Measurements from ENCODE around the gene GRIK5.

Gene GRIK5

DNA sequence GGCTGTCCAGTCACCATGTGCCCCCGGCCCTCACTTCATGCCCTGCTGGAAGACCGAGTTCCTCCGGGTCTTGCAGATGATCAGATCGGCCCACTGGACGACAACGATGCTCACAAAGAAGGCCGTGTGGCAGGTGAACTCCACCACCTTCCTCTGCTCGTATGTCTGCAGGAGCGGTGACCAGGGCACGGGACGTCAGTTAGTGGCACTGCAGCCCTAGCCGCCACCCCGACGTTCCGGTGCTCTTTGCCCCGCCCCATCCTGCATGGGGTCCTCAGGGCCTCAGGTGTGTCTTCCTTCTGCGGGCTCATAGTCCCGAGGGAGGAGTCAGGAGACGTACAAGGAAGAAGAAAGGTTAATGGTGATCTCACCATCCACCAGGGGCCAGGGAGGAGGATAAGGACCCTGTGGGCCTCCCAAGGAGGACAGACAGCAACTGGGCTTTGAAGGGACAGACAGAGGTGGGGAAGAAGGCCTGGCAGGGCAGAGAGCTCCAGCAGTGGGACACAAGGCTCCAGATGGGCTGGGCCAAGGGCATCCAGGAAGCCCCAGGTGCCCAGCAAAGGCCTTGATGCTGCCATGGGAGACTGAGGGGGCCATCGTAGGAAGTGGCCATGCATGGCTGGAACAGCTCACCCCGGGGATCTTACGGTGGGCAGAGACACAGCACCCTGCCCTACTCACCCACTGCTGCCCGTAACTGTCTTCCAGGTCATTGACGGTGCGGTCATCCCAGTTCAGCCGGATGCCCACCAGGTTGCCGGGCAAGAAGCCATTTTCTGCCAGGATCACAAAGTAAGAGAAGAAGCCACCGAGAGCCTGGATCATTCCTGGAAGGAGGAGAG lies 101.0 kb downstream of the GRIK5 start:
- DNase-seq (ENCODE audit: extremely low read depth, low read depth): no peak
- TF ChIP-seq, protein P1, sequence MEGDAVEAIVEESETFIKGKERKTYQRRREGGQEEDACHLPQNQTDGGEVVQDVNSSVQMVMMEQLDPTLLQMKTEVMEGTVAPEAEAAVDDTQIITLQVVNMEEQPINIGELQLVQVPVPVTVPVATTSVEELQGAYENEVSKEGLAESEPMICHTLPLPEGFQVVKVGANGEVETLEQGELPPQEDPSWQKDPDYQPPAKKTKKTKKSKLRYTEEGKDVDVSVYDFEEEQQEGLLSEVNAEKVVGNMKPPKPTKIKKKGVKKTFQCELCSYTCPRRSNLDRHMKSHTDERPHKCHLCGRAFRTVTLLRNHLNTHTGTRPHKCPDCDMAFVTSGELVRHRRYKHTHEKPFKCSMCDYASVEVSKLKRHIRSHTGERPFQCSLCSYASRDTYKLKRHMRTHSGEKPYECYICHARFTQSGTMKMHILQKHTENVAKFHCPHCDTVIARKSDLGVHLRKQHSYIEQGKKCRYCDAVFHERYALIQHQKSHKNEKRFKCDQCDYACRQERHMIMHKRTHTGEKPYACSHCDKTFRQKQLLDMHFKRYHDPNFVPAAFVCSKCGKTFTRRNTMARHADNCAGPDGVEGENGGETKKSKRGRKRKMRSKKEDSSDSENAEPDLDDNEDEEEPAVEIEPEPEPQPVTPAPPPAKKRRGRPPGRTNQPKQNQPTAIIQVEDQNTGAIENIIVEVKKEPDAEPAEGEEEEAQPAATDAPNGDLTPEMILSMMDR (IDR thresholded peaks at IDR 0.05; ENCODE audit: low read depth, low read length): no peak

DNA sequence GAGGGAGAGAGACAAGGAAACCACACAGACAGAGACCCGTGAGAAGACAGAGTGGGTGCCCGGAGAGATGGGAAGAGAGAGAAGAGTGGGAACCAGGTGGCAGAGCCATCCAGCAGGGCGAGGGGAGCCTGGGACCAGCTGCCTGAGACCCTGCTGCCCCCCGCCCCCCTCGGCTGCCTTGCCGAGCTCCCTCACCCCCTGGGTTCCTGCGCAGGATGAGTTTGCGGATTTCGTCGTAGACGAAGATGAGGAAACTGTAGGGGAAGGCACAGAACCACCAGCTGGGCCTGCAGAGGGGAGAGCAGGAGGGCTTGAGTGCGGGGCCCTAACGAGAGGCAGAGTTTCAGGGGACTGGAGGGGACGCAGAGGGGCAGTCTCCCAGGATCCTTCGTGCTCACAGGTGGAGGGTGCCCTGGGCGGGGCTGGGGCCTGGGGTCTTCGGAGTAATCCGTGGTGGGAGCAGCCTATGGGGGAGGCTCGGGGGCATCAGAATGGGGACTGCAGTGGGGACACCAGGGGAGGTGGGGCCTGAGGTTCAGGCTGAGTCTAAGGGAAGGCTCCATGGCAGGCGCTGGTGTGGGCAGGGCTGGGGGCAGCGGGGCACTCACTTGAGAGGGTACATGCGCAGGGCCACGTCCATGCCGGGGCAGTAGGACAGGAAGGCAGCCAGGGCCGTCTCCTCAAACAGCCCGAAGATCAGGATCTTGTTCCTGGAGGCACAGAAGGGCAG lies 102.8 kb downstream of the GRIK5 start:
- no peak for DNase-seq (ENCODE audit: extremely low read depth, low read depth)
- TF ChIP-seq, protein P1 (IDR thresholded peaks at IDR 0.05; ENCODE audit: low read depth, low read length): no peak

DNA sequence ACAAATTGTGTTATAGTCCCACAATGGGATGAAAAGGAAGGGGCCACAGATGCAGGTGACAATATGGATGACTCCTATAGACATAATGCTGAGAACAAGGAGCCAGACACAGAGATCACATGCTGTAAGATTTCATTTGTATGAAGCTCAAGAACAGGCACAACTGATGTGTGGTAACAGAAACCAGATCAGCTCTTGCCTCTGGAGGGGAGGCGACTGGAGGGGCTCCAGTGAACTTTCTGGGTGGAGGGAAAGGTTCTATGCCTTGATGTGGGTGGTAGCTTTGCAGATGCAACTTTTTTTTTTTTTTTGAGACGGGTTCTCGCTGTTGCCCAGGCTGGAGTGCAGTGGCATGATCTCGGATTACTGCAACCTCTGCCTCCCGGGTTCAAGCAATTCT lies 104.9 kb downstream of the GRIK5 start:
- TF ChIP-seq, protein P1 (IDR thresholded peaks at IDR 0.05; ENCODE audit: low read depth, low read length): no peak
- no peak for DNase-seq (ENCODE audit: extremely low read depth, low read depth)

DNA sequence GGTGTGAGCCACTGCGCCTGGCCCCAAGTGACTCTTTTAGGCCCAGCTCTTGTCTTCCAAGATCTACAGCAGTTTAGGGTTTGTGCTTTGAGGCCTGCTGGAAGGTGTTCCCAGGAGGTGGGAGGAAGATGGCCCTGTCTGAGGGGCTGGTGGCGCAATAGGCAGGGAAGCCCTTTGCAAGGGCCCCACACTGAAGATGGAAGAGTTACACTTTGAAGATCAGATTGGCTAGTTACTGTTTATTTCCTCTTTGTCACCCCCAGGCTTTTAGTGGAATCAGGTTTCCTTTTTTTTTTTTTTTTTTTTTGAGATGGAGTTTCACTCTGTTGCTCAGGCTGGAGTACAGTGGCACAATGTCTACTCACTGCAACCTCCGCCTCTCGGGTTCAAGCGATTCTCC lies 109.0 kb downstream of the GRIK5 start:
- DNase-seq (ENCODE audit: extremely low read depth, low read depth): no peak
- TF ChIP-seq, protein P1 (IDR thresholded peaks at IDR 0.05; ENCODE audit: low read depth, low read length): no peak

DNA sequence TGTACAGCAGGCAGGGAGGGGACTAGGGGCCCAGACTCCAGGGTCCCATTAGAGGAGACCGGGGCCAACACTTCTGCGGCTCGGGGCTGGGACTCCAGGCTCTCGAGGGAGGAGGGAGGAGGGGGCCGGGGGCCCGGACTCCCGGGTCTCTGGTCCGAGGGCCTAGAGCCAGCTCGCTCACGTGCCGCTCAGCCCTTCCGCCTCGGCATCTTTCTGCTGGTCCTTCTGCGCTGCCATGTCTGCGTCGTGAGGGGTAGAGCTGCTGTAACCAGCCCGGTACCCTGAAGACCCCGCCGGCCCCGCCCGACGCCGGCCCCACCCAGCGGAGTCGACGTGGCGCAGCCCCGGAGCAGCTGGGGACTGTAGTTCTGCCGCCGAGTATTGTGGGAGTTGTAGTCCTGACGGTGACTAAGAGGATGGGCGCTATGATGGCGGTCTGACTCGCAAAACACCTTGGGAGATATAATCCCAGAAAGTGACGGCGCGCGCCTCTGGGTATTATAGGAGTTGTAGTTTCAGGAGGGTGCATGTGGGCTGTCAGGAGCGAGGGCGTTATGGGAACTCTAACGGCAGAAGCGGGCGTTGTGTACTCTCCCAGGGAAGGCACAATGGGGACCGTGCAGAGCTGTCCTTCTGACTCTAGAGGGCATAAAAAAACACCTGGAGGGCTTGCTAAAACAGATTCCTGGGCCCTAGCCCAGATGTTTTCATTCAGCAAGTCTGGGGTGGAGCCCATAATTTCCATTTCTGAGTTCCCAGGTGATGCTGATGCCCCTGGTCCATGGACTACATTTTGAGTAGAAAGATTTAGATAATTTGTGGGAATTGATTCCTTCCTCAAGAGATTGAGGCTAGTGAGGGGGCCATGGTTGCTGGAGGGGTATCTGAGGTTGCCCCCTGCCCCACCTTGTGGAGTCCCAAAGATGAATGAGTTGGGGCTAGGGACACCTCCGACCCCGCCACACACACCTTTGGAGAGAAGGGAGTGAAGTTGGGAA lies 110.7 kb downstream of the GRIK5 start, which contains the start of gene RABAC1:
RABAC1 (minus strand) TSS at position 266 of the 998 bp plus-strand sequence; CDS start at position 237, 29 bp downstream.
- TF ChIP-seq, protein P1 (IDR thresholded peaks at IDR 0.05; ENCODE audit: low read depth, low read length): peak; percentile 17
- peak; percentile 67 for DNase-seq (ENCODE audit: extremely low read depth, low read depth)

DNA sequence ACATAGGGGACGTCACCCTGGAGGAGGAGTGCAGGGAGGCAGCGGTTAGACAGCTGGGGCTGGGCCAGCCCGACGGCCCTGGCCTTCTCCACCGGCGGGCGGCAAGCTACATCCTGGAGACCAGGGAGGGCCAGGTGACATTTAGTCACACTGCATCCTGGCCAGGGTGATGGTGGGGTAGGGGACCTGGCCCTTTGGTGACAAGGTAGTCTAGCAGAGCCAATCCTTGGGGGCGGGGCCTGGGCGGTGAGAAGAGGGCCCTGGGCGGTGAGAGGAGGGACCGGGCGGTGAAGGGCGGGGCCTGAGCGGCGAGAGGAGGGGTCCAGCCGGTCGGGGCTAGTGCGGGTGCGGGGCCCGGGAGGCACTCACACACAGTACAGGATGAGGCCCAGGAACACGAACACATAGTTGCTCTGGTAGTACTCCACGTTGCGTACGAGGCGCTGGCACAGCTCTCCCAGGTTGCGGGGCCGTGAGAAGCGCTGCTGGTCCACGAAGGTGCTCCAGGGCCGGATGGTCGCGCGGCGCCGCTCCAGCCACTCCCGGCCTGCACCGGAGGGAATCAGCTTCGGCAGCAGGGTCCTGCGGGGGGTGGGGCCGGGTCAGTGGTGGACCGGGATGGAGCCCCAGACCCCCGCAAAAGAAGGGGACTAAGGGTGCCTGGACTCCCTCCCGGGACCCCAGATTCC lies 111.5 kb downstream of the GRIK5 start:
- DNase-seq (ENCODE audit: extremely low read depth, low read depth): peak; percentile 29
- TF ChIP-seq, protein P1 (IDR thresholded peaks at IDR 0.05; ENCODE audit: low read depth, low read length): no peak
